Measurements from ENCODE around the gene PEX3.

PEX3 gene

DNA sequence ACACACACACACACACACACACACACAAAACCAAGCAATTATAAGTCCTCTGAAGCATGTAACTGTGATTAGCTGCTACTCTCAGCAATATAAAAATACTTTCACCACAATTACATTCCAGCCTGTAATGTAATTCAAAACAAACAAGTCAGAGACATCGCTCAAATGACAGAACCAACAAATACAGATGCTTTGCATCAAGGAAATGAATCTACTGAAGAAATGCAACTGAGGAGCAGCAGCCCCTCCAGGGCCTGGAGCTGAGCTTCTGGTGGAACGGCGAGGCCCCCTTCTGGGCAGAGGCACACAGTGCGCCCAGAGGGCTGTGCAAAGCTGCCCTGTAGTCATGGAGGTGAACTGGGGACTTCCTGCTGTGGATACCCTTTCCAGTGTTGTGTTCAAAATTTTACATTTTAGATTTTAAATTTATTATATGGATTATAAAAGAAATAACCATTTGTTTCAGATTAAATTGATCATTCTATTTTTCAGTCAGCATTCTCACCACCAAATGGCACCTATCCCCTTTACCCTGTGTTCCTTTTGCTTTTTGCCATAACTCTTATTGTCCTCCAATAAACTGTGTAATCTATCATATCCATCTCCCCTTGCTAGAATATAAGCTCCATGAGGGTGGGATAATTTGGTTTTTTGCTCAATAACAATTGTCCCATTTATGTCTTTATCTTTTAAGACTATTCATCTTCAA is 23.3 kb upstream of the PEX3 start:
- peak; percentile 85 for DNase-seq (ENCODE audit: low read depth)
- TF ChIP-seq, protein P1, sequence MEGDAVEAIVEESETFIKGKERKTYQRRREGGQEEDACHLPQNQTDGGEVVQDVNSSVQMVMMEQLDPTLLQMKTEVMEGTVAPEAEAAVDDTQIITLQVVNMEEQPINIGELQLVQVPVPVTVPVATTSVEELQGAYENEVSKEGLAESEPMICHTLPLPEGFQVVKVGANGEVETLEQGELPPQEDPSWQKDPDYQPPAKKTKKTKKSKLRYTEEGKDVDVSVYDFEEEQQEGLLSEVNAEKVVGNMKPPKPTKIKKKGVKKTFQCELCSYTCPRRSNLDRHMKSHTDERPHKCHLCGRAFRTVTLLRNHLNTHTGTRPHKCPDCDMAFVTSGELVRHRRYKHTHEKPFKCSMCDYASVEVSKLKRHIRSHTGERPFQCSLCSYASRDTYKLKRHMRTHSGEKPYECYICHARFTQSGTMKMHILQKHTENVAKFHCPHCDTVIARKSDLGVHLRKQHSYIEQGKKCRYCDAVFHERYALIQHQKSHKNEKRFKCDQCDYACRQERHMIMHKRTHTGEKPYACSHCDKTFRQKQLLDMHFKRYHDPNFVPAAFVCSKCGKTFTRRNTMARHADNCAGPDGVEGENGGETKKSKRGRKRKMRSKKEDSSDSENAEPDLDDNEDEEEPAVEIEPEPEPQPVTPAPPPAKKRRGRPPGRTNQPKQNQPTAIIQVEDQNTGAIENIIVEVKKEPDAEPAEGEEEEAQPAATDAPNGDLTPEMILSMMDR (IDR thresholded peaks at IDR 0.05; ENCODE audit: low read length, missing control alignments): peak; percentile 100
- no peak overlapping the region for H3K4me3 ChIP-seq (replicated peaks; ENCODE audit: low read depth, low read length)

DNA sequence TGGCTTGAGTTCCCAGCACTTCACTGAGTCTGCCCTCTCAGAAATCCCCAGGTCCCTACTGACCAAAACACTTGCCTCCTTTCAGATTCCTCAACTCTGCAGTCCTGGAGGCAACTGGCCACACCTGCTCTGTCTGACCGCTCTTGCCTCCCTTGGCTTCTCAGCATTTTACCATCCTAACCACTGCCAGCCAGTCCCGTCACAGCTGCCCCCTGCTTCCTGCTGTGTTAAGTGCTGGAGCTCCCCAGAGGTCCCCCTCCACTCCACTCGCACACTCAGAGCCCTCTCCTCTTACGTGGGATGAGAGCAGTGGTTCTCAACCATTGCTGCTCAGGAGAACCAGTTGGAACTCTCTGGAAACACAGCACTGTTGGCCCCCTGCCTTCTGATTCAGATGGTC is 20.6 kb upstream of the PEX3 start:
- TF ChIP-seq, protein P1 (IDR thresholded peaks at IDR 0.05; ENCODE audit: low read length, missing control alignments): no peak
- DNase-seq (ENCODE audit: low read depth): no peak
- no peak overlapping the region for H3K4me3 ChIP-seq (replicated peaks; ENCODE audit: low read depth, low read length)

DNA sequence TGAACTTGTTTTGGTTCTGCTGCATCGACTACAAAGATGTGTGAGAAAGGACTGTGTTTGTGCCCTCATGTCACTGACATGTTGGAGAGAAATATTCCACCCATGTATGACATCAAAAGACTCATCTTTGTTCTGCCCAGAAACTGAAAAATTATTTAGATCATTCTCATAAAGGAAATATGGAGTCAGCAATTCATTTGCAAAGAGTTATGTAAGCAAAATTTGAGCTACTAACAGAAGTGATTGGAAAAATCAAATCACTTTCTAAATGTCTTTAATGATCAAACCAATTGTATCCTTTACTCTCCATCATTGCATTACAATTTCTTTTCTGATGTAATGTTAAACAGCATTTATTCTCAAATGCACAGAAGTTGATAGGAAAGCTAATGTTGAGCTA is 19.4 kb upstream of the PEX3 start:
- TF ChIP-seq, protein P1 (IDR thresholded peaks at IDR 0.05; ENCODE audit: low read length, missing control alignments): no peak
- no peak overlapping the region for H3K4me3 ChIP-seq (replicated peaks; ENCODE audit: low read depth, low read length)
- DNase-seq (ENCODE audit: low read depth): no peak

DNA sequence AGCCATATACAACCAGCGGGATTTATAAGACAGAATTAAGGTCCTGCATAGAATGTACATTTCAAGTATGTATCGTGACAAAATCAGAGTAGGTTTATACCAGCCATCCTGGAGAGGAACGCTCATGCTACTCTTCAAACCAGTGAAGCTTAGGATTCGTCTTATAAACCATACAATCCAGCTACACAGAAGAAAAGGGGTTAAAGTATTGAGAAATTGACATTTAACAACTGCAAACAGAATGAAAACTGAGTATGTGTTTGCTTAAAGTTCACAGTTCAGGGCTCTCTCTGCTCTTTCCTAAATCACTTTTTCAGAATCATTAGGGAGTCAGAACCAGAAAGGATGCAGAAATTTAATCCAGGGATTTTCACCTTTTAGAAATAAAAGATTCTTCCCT is 18.0 kb upstream of the PEX3 start:
- TF ChIP-seq, protein P1 (IDR thresholded peaks at IDR 0.05; ENCODE audit: low read length, missing control alignments): no peak
- DNase-seq (ENCODE audit: low read depth): no peak
- H3K4me3 ChIP-seq (replicated peaks; ENCODE audit: low read depth, low read length): no peak overlapping the region

DNA sequence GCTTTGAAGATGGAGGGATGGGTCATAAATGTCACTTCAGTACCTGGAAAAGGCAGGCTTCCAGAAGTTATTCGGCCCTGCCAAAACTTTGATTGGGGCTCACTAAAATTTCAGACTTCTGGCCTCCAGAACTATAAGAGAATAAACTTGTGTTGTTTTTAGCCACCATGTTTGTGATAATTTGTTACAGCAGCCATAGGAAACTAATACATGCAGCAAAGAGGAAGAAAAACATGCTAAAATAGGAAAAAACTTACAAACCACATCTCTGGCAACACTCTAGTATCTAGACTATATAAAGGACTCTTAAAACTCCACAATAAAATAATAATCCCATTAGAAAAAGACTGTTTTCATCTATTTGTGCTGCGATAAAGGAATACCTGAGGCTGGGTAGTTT is 9.6 kb upstream of the PEX3 start:
- H3K4me3 ChIP-seq (replicated peaks; ENCODE audit: low read depth, low read length): no peak overlapping the region
- no peak for DNase-seq (ENCODE audit: low read depth)
- TF ChIP-seq, protein P1 (IDR thresholded peaks at IDR 0.05; ENCODE audit: low read length, missing control alignments): no peak

DNA sequence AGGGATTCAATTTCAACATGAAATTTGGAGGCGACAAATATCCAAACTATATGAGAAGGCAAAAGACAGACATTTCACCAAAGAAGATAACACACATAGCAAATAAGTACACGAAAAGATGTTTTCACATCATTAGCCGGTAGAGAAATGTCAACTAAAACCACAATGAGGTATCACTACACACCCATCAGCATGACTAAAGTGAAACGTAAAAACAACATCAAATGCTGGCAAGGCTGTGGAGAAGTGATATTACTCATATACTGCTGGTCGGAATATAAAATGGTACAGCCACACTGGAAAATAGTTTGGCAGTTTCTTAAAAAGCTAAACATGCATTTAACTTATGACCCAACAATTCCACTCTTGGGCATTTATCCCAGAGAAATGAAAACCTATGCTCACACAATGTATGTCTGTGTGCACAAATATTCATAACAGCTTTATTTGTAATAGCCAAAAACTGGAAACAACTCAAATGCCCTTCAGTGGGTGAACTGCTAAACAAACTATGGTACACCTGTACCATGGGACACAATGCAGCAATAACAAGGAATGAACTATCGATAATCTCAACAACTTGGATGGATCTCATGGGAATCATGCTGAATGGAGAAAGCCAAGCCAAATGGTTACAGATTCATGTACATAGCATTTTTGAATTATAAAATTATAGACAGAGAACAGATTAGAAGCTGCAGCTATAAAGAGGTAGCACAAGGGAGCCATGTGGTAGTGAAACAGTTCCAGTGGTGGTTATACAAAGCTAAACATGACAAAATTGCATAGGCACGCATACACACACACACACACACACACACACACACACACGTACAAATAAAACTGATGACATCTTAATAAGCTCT is 8.7 kb upstream of the PEX3 start:
- no peak overlapping the region for H3K4me3 ChIP-seq (replicated peaks; ENCODE audit: low read depth, low read length)
- TF ChIP-seq, protein P1 (IDR thresholded peaks at IDR 0.05; ENCODE audit: low read length, missing control alignments): no peak
- DNase-seq (ENCODE audit: low read depth): no peak
